Glutamatergic neuron (in vitro differentiated cells): ENCODE measurements around the gene TAB3. TPM values are rescaled to one million over a fixed set of nuclear protein-coding genes. Genes with fewer than 3 reads are reported as not detected.

Experiments
- DNase-seq: peaks from one replicate; pipeline ENCODE4 v3.0.0; 2022
- H3K27ac Mint-ChIP-seq: one replicate; pipeline ENCODE4 v1.8.0; 2020; ENCODE audit warnings: mild to moderate bottlenecking, mixed read lengths, inconsistent platforms; ENCODE audit not compliant: unreplicated experiment
- H3K27me3 Mint-ChIP-seq: one replicate; pipeline ENCODE4 v1.8.0; 2020; ENCODE audit warnings: mild to moderate bottlenecking, moderate library complexity, mixed read lengths, inconsistent platforms; ENCODE audit not compliant: unreplicated experiment
- H3K36me3 Mint-ChIP-seq: one replicate; pipeline ENCODE4 v1.8.0; 2020; ENCODE audit warnings: mild to moderate bottlenecking, mixed read lengths, inconsistent platforms; ENCODE audit not compliant: unreplicated experiment
- H3K4me1 Mint-ChIP-seq: one replicate; pipeline ENCODE4 v1.8.0; 2020; ENCODE audit warnings: mild to moderate bottlenecking, low read depth, mixed read lengths, inconsistent platforms; ENCODE audit not compliant: unreplicated experiment
- H3K4me3 Mint-ChIP-seq: one replicate; pipeline ENCODE4 v1.8.0; 2020; ENCODE audit warnings: mild to moderate bottlenecking, mixed read lengths, inconsistent platforms; ENCODE audit not compliant: unreplicated experiment
- H3K9me3 Mint-ChIP-seq: one replicate; pipeline ENCODE4 v1.8.0; 2020; ENCODE audit warnings: mild to moderate bottlenecking, moderate library complexity, mixed read lengths, inconsistent platforms; ENCODE audit not compliant: unreplicated experiment
- total RNA-seq: library from RNA; stranded (reverse); fragmentation: NEBNext Ultra II Directional; extraction: Animal tissue kit (Norgen Biotek cat#: 25700); gene quantifications from one replicate; pipeline ENCODE4 v1.2.1, GENCODE V29; 2021; ENCODE audit not compliant: unreplicated experiment
- TF ChIP-seq, protein P1 (sequence below): fragments of 200-600 bp; sonication (generic); IDR thresholded peaks from one replicate; pipeline ENCODE4 v1.5.0; 2021; ENCODE audit not compliant: partially characterized antibody, unreplicated experiment

Gene TAB3
- total RNA-seq, 1 donor from 2014 or later: 19.9 TPM

DNA sequence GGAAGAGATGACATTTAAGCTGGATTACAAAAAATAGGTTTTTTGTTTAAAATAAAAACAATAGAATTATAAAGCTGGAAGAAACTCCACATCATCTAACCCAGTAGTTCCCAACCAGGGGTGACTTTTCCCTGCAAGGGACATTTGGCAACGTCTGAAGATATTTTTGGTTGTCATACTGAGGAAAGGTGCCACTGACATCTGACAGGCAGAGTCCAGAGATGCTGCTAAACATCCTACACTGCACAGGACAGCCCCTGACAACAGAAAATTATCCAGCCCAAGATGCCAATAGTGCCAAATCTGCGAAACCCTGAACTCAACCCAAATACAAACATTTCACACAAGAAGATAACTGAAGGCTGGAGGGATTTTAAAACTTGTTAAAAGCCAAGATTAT is 18.5 kb downstream of the TAB3 start:
- TF ChIP-seq, protein P1, sequence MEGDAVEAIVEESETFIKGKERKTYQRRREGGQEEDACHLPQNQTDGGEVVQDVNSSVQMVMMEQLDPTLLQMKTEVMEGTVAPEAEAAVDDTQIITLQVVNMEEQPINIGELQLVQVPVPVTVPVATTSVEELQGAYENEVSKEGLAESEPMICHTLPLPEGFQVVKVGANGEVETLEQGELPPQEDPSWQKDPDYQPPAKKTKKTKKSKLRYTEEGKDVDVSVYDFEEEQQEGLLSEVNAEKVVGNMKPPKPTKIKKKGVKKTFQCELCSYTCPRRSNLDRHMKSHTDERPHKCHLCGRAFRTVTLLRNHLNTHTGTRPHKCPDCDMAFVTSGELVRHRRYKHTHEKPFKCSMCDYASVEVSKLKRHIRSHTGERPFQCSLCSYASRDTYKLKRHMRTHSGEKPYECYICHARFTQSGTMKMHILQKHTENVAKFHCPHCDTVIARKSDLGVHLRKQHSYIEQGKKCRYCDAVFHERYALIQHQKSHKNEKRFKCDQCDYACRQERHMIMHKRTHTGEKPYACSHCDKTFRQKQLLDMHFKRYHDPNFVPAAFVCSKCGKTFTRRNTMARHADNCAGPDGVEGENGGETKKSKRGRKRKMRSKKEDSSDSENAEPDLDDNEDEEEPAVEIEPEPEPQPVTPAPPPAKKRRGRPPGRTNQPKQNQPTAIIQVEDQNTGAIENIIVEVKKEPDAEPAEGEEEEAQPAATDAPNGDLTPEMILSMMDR: no peak
- no peaks in the 10 kb centered on the region for H3K27me3 Mint-ChIP-seq
- no peak for DNase-seq
- H3K27ac Mint-ChIP-seq: no peak overlapping the region
- H3K36me3 Mint-ChIP-seq: no peaks in the 10 kb centered on the region
- H3K4me1 Mint-ChIP-seq: peaks cover 5% of the 10 kb centered on the region
- no peak overlapping the region for H3K4me3 Mint-ChIP-seq
- H3K9me3 Mint-ChIP-seq: no peaks in the 10 kb centered on the region

DNA sequence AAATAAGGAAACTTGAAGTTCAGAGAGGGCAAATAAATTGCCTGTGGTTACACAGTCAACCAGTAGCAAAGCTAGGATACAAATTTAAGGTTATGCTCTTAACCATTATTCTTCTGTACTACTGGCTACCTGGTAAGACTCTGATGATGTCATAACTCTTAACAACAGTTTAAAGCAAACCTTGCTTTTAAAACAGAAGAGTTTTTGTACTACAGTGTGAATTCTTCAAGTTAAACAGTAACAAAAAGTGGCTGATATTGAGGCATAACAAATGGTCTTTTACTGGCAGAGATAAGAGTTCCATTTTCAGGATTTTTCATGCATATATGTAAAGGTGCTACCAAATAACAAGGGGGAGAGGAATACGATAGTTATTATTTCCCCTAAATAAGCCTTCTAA is 23.4 kb downstream of the TAB3 start:
- H3K9me3 Mint-ChIP-seq: peaks cover 2% of the 10 kb centered on the region
- no peak overlapping the region for H3K4me3 Mint-ChIP-seq
- H3K4me1 Mint-ChIP-seq: peaks cover 7% of the 10 kb centered on the region
- TF ChIP-seq, protein P1: no peak
- no peak overlapping the region for H3K27ac Mint-ChIP-seq
- no peak for DNase-seq
- H3K27me3 Mint-ChIP-seq: peaks cover 2% of the 10 kb centered on the region
- no peaks in the 10 kb centered on the region for H3K36me3 Mint-ChIP-seq

DNA sequence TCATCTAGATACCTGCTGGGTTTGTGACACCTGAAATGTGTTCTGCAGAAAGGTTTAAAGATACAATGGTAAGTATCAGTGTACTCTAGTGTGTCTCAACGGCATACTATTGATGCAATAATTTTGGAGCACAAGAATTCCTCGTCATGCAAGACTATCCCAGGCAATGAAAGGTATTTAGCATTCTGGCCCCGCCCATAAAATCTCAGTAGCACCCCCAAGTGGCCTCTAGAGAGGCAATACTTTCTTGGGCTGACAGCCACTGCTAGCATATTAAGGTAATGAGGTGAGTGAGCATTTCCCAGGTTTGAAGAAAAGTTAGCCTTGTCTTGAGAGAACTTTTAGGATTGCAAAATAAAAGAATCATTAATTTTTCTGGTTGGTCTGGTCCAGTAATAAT is 24.0 kb downstream of the TAB3 start:
- TF ChIP-seq, protein P1: no peak
- peak overlapping the region; percentile 96 for H3K27ac Mint-ChIP-seq
- peaks cover 2% of the 10 kb centered on the region for H3K27me3 Mint-ChIP-seq
- H3K36me3 Mint-ChIP-seq: no peaks in the 10 kb centered on the region
- no peak overlapping the region for H3K4me3 Mint-ChIP-seq
- H3K9me3 Mint-ChIP-seq: peaks cover 2% of the 10 kb centered on the region
- peaks cover 7% of the 10 kb centered on the region for H3K4me1 Mint-ChIP-seq
- DNase-seq: no peak

DNA sequence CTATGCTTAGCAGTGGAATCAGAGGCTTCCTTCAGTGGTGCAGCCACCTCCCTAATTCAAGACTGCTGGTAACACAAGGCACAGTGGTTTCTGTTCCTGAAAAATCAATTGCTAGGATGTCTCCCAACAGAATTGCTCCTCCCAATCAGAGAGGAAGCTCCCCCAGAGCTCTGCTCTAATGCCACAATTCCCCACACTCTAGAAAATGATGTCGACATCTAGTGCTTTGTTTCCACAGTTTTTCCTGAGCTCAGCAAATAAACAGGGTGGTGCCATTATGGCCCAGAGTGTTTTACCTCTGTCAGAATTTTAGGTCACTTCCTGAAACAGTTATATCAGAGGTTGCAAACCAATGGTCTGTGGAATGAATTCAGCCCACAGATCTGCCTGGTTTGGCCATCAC is 24.7 kb downstream of the TAB3 start:
- Mint-ChIP-seq H3K4me3 (no peak overlapping the region), H3K36me3 (no peaks in the 10 kb centered on the region), H3K9me3 (peaks cover 2% of the 10 kb centered on the region), H3K27ac (peak overlapping the region; percentile 96), H3K27me3 (peaks cover 2% of the 10 kb centered on the region), H3K4me1 (peaks cover 7% of the 10 kb centered on the region)
- DNase-seq: no peak
- TF ChIP-seq, protein P1: no peak

DNA sequence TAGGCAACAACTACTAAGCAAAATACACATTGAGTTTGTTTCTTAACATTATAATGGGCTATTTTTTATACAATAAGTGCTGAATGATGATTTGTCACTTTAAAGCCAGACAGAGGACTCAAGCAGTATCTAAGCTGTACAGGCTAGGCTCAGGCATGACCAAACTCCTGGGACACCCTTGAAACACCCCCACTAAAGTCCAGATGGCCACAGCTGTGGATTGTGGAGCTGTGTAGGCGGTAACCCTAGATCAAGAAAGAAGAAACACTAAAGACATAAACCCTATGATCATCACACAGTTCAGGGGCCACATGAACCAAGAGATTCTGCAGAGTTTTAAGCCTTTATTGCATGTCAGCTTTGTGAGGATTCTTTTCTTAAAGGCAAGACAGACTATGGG is 25.1 kb downstream of the TAB3 start:
- Mint-ChIP-seq H3K4me3 (peak overlapping the region; percentile 49), H3K9me3 (peaks cover 2% of the 10 kb centered on the region), H3K27me3 (peaks cover 2% of the 10 kb centered on the region), H3K4me1 (peaks cover 7% of the 10 kb centered on the region), H3K27ac (peak overlapping the region; percentile 96), H3K36me3 (no peaks in the 10 kb centered on the region)
- TF ChIP-seq, protein P1: no peak
- DNase-seq: peak; percentile 28
